VCaP (cell line): Measurements from ENCODE around the gene CACNG1.

Experiments used
- H3K27ac ChIP-seq: fragments of 450-650 bp; 2 replicates; pipeline ENCODE4 v1.5.1; 2017
- TF ChIP-seq, protein P1 (sequence below): fragments of 450-650 bp; conservative IDR thresholded peaks from 2 replicates; pipeline ENCODE4 v1.5.1; 2017; ENCODE audit warnings: mild to moderate bottlenecking, moderate library complexity

The CACNG1 gene

DNA sequence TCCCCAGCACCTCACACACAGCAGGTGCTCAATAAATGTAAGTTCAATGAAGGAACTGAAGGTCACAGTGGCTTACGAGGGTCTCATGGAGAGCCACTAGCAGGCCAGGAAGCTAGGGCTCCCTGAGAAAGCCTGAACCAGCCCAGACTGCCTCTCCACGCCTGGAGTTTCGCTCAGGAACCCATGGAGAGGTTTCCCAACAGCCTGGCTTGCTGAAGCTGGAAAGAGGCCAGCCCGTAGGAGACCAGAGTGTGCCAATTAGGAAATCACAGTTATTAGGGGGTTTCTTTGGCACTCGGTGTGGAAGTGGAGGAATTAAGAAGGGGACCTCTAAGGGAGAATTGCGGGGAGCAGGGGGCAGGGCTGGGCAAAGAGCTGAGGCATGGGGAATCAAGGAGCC is 36.3 kb upstream of the CACNG1 start:
- TF ChIP-seq, protein P1, sequence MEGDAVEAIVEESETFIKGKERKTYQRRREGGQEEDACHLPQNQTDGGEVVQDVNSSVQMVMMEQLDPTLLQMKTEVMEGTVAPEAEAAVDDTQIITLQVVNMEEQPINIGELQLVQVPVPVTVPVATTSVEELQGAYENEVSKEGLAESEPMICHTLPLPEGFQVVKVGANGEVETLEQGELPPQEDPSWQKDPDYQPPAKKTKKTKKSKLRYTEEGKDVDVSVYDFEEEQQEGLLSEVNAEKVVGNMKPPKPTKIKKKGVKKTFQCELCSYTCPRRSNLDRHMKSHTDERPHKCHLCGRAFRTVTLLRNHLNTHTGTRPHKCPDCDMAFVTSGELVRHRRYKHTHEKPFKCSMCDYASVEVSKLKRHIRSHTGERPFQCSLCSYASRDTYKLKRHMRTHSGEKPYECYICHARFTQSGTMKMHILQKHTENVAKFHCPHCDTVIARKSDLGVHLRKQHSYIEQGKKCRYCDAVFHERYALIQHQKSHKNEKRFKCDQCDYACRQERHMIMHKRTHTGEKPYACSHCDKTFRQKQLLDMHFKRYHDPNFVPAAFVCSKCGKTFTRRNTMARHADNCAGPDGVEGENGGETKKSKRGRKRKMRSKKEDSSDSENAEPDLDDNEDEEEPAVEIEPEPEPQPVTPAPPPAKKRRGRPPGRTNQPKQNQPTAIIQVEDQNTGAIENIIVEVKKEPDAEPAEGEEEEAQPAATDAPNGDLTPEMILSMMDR = no peak

DNA sequence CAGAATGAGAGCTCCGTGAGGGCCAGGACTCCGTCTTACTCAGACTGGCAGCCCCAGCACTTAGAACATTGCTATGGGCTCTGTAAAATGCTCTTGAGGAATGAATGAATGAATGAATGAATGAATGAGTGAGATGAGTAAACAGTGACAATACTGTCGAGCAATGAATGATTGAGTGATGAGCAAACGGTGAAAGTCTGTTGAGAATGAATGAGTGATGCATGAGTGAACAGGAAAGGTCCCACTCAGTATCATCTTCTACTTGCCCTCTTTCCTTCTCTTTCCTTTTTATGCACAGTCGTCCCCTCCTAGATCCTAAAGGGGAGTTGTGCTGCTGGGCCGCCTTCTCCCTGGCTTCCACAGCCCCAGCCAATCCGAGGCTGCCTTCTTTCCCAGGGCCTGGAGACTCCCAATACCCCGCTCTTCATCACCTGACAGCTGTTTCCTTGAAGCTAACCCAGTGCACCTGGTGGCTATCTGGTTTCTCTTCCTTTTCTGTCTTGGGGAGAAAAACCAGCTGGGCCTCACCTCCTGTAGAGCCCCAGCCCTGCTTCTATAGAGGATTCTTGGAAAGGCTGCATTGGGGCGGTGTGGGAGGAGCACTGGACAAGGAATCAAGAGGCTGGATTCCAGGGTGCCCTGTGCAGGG is 32.7 kb upstream of the CACNG1 start:
- TF ChIP-seq, protein P1 = no peak
- H3K27ac ChIP-seq = no peak overlapping the region

More for the DNA sequence above, 36.3 kb upstream of the CACNG1 start:
- no peak overlapping the region for H3K27ac ChIP-seq

DNA sequence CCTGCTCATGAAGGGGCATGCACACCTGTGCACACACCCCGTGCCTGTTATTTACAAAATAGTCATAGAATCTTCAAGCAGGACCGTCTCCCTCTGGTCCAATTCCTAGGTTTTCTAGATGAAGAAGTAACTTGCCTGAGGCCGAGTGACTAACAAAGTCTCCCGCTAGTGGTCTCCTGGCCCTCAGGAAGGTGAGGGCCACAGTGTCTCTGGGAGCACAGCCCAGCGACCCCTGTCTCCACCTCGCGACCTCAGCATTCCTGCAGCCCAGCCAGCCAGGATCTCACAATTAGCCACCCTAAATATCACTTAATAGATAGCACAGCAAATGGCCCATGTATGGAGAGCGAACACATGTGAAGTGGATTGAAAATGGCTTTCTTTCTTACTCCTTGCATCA is 30.5 kb upstream of the CACNG1 start:
- TF ChIP-seq, protein P1 = no peak
- no peak overlapping the region for H3K27ac ChIP-seq

DNA sequence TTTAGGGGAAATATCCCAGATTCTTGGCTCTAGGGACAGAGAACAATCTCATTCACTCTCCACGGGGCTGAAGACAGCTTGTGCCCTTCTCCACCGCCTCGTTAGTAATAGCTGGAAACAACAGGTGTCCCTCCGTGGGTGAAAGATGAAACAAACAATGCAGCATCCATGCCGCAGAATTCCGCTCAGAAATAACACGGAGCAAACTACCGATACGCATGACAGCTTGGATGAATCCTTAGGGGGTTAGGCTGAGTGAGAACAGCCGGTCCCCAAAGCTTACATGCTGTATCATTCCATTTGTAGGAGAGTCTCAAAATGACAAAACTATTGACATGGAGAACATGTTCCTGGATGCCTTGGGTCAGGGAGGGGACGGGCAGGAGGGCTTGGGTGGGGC is 29.4 kb upstream of the CACNG1 start:
- TF ChIP-seq, protein P1 = no peak

DNA sequence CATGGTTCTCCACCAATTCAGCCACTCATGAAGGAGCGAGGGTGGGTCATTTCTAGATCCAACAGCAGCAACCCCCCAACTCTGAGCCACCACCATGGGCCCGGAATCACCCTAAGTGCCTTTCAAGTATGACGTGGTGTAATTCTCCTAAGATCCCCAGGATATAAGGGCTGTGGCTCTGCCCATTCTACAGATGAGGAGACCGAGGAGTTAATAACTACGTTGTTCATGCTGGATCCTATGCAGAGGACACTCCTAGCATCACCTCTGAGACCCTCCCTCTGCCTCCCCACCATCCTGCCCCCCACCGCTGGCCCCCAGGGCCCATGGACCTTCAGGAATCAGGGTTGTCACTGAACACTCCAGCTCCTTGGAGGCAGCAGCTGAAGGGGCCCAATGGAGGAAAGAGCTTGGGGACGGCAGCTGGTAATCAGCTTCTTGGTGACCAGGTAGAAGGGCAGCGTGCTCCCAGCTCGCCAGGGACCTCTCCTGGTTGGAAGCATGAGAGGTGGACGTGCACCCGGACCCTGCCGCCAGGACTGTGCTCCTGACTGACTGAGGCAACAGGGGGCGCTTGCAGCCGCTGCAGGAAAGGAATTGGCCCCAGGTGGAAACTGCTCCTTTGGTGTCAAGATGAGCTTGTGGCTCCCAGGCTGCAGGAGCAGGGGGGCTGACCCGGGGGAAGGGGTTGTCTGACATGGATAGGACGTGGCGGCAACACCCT is 28.2 kb upstream of the CACNG1 start:
- TF ChIP-seq, protein P1 = no peak
- no peak overlapping the region for H3K27ac ChIP-seq

More for the DNA sequence above, 29.4 kb upstream of the CACNG1 start:
- no peak overlapping the region for H3K27ac ChIP-seq

DNA sequence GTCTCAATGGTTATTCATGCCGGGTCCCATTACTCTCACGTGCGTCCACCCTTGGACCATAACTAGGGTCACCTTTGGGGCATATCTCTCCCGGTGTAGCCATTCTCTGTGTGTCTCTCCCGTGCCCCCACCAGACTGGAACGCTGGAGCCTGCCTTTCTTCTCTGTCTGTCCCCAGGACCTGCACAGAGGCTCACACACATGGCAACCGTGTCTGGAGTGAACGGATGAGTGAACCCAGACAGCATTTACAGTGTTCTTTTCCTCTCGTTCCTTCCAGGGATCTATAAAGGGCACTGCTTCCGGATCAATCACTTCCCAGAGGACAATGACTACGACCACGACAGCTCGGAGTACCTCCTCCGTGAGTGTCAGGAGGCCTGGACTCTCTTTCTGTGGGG is 26.4 kb upstream of the CACNG1 start:
- TF ChIP-seq, protein P1 = no peak
- H3K27ac ChIP-seq = no peak overlapping the region

DNA sequence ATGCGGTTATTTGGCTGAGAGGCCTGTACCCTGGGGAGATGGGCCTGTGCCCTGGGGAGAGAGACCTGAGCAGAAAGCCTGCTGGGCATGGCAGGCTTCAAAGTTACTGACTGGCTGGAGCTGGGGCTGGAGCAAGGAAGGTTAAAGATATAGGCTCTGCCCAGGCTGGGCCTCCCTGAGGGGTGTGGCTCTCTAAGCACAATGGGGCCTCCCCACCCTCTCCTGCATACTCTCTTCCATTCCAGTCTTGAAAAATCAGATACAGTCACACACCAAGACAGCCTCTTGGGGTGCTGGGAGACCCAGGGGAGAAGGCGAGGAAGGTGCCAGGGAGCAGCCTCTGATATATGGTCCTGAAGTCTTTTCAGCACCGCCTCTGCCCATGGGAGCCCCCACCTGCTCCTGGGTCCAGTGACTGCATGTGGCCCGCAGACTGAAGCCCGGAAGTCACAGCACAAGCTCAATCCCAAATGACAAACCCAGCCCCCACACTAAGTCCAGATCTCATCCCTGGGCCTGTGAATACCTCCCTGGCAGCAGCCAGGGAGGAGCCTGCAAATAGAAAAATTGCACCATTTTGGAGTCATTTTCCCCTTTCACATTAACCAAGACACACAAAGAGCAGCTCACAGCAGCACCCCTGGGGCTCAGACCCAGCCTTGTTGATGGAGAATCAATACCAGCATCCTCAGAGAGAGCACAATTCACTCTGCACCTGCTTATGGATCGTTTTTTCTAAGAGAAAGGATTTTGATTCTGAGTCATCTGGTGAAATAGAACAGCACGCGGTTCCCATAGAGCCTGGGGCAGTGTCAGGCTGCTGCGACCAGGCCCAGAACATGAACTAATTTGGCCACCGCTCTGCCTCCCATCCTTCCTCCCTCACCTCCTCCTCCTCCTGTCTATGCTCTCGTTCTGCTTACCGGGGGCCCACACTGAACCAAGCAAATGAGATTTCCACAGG is 25.6 kb upstream of the CACNG1 start:
- H3K27ac ChIP-seq = peak overlapping the region; percentile 42; the same call in 1 of the 2 replicates
- TF ChIP-seq, protein P1 = no peak
